ENCODE results near the gene BBX. TPM values are rescaled to one million over a fixed set of nuclear protein-coding genes. Genes with fewer than 3 reads are reported as not detected.

BBX gene
- total and polyA plus RNA-seq, 2 of the 13 experiments (the other 11 are each of a cell fraction or from before 2014, with no cell fraction given): 13.7 to 23.2 TPM

- H3K4me3 ChIP-seq (replicated peaks in 1 of 3; ENCODE audit: insufficient read depth in 1 of 3, low read depth in 2 of 3, low read length in 3 of 3): no peak overlapping the region
- FAIRE-seq: no peak
- in situ Hi-C loops (cut with HindIII; ENCODE audit: extremely low pct_ligation_motif_present, low pct_unique_long_range_greater_than_20kb) (no loop called here), intact Hi-C loops (cut with micrococcal nuclease; ENCODE audit: unreplicated experiment) (no loop called here)
- H3K4me2 ChIP-seq (ENCODE audit: low read depth, low read length): no peak overlapping the region
- 97% methylated on average over 7 of the region's 7 CpGs for WGBS (ENCODE audit: low lambda C conversion rate)
- H4K20me1 ChIP-seq (ENCODE audit: insufficient read depth, low read length): no peaks in the 10 kb centered on the region
- CTCF ChIA-PET (ENCODE audit: low intra/inter-chr PET ratio, low total read pairs): no interaction called here
- H3K27ac ChIP-seq (ENCODE audit: extremely low read length, insufficient read depth, low read length): no peak overlapping the region
- no TSS peak for BruUV-seq (replicated peaks)
- H3K9me3 ChIP-seq (ENCODE audit: low read length): no peaks in the 10 kb centered on the region
- no peak overlapping the region for H3K9ac ChIP-seq (ENCODE audit: insufficient read depth, low read depth, low read length)
- H3K4me1 ChIP-seq (ENCODE audit: insufficient read depth, low read length): peaks cover 9% of the 10 kb centered on the region
- no peak overlapping the region for H2AFZ ChIP-seq (ENCODE audit: low read length)
- no peak for DNase-seq (ENCODE audit: low spot score)
- TF ChIP-seq PAX8 (CRISPR knock-in tag; IDR thresholded peaks at IDR 0.05; ENCODE audit: borderline replicate concordance) (no peak), KDM2A (CRISPR knock-in tag; IDR thresholded peaks at IDR 0.05; ENCODE audit: borderline replicate concordance, low read depth) (no peak), ARHGAP35 (CRISPR knock-in tag; IDR thresholded peaks at IDR 0.05; ENCODE audit: borderline replicate concordance) (no peak), HNRNPLL (IDR thresholded peaks at IDR 0.05; ENCODE audit: low read depth, low read length, poor library complexity, severe bottlenecking) (no peak), FLYWCH1 (CRISPR knock-in tag; IDR thresholded peaks at IDR 0.05) (no peak), FOXK1 (CRISPR knock-in tag; IDR thresholded peaks at IDR 0.05; ENCODE audit: borderline replicate concordance, low read depth) (no peak), SMYD3 (CRISPR knock-in tag; IDR thresholded peaks at IDR 0.05) (no peak), ZNF431 (CRISPR knock-in tag; IDR thresholded peaks at IDR 0.05; ENCODE audit: borderline replicate concordance, low read depth) (no peak), ZMYM2 (CRISPR knock-in tag; IDR thresholded peaks at IDR 0.05) (no peak), ZSCAN25 (CRISPR knock-in tag; IDR thresholded peaks at IDR 0.05) (no peak), AHR (CRISPR knock-in tag; IDR thresholded peaks at IDR 0.05) (no peak), CC2D1A (CRISPR knock-in tag; IDR thresholded peaks at IDR 0.05) (no peak), ZNF589 (CRISPR knock-in tag; conservative IDR thresholded peaks at IDR 0.05) (no peak), MAFF (IDR thresholded peaks at IDR 0.05; ENCODE audit: low read depth, low read length) (no peak), NFRKB (IDR thresholded peaks at IDR 0.05) (no peak), NCOA2 (CRISPR knock-in tag; IDR thresholded peaks at IDR 0.05) (no peak)
- TF ChIP-seq, protein P1, sequence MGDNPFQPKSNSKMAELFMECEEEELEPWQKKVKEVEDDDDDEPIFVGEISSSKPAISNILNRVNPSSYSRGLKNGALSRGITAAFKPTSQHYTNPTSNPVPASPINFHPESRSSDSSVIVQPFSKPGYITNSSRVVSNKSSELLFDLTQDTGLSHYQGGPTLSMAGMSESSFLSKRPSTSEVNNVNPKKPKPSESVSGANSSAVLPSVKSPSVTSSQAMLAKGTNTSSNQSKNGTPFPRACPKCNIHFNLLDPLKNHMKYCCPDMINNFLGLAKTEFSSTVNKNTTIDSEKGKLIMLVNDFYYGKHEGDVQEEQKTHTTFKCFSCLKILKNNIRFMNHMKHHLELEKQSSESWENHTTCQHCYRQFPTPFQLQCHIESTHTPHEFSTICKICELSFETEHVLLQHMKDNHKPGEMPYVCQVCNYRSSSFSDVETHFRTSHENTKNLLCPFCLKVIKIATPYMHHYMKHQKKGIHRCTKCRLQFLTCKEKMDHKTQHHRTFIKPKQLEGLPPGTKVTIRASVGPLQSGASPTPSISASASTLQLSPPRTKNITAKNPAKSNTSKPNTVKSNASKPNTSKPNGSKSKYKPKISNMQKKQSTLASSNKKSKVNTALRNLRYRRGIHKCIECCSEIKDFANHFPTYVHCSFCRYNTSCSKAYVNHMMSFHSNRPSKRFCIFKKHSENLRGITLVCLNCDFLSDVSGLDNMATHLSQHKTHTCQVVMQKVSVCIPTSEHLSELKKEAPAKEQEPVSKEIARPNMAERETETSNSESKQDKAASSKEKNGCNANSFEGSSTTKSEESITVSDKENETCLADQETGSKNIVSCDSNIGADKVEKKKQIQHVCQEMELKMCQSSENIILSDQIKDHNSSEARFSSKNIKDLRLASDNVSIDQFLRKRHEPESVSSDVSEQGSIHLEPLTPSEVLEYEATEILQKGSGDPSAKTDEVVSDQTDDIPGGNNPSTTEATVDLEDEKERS (CRISPR knock-in tag; IDR thresholded peaks at IDR 0.05): no peak
- TF ChIP-seq, protein P2, sequence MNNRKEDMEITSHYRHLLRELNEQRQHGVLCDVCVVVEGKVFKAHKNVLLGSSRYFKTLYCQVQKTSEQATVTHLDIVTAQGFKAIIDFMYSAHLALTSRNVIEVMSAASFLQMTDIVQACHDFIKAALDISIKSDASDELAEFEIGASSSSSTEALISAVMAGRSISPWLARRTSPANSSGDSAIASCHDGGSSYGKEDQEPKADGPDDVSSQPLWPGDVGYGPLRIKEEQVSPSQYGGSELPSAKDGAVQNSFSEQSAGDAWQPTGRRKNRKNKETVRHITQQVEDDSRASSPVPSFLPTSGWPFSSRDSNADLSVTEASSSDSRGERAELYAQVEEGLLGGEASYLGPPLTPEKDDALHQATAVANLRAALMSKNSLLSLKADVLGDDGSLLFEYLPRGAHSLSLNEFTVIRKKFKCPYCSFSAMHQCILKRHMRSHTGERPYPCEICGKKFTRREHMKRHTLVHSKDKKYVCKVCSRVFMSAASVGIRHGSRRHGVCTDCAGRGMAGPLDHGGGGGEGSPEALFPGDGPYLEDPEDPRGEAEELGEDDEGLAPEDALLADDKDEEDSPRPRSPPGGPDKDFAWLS (CRISPR knock-in tag; IDR thresholded peaks at IDR 0.05; ENCODE audit: borderline replicate concordance): no peak
- ATAC-seq: no peak
- H3K27me3 ChIP-seq (ENCODE audit: control insufficient read depth in 1 of 2, insufficient read depth in 2 of 2, low read length in 2 of 2): no peaks in the 10 kb centered on the region
- peaks cover 9% of the 10 kb centered on the region for H3K79me2 ChIP-seq (ENCODE audit: insufficient read depth, low read length)
- no peaks in the 10 kb centered on the region; a peak in 1 of 5 replicates for H3K36me3 ChIP-seq (replicated peaks in 1 of 2; ENCODE audit: control insufficient read depth in 1 of 2, insufficient read depth in 2 of 2, low read length in 2 of 2)
- POLR2A ChIA-PET: no interaction called here
Measured at GRCh38 chr3:107604057-107604822, 81.5 kb downstream of the BBX start.
